ENCODE data around the gene PRKACB. TPM values are rescaled to one million over a fixed set of nuclear protein-coding genes. Genes with fewer than 3 reads are reported as not detected.
"Not testable (repeated sequence)": the region's sequence is repeated elsewhere in the genome, so short reads cannot be mapped to it uniquely, and the experiment has no call there.

Gene PRKACB
- total RNA-seq, 1 donor from 2014 or later: 34.4 TPM

DNA sequence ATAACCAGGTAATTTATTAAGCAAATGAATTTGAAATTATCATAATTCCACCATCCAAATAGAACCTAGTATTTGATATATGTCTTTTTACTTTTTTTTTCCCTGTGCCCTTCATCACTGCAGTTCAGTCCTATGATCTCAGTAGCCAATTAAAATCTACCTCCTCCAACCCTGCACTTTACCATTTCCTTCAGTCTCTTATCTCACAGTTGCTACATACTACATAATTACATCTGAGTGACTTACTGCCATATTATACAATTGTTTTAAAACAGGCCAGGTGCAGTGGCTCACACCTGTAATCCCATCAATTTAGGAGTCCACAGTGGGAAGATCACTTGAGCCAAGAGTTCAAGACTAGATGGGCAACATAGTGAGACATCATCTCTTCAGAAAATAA lies 73.2 kb downstream of the PRKACB start:
- Mint-ChIP-seq H3K27me3 (ENCODE audit: low read depth) (no peaks in the 10 kb centered on the region), H3K4me3 (no peak overlapping the region), H3K9me3 (peaks cover 10% of the 10 kb centered on the region), H3K27ac (ENCODE audit: unreplicated experiment) (no peak overlapping the region), H3K4me1 (no peaks in the 10 kb centered on the region), H3K36me3 (ENCODE audit: low read depth) (peaks cover 36% of the 10 kb centered on the region)
- no peak for DNase-seq (ENCODE audit: low read depth, low spot score)
- TF ChIP-seq, protein P1, sequence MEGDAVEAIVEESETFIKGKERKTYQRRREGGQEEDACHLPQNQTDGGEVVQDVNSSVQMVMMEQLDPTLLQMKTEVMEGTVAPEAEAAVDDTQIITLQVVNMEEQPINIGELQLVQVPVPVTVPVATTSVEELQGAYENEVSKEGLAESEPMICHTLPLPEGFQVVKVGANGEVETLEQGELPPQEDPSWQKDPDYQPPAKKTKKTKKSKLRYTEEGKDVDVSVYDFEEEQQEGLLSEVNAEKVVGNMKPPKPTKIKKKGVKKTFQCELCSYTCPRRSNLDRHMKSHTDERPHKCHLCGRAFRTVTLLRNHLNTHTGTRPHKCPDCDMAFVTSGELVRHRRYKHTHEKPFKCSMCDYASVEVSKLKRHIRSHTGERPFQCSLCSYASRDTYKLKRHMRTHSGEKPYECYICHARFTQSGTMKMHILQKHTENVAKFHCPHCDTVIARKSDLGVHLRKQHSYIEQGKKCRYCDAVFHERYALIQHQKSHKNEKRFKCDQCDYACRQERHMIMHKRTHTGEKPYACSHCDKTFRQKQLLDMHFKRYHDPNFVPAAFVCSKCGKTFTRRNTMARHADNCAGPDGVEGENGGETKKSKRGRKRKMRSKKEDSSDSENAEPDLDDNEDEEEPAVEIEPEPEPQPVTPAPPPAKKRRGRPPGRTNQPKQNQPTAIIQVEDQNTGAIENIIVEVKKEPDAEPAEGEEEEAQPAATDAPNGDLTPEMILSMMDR (conservative IDR thresholded peaks at IDR 0.05): no peak

DNA sequence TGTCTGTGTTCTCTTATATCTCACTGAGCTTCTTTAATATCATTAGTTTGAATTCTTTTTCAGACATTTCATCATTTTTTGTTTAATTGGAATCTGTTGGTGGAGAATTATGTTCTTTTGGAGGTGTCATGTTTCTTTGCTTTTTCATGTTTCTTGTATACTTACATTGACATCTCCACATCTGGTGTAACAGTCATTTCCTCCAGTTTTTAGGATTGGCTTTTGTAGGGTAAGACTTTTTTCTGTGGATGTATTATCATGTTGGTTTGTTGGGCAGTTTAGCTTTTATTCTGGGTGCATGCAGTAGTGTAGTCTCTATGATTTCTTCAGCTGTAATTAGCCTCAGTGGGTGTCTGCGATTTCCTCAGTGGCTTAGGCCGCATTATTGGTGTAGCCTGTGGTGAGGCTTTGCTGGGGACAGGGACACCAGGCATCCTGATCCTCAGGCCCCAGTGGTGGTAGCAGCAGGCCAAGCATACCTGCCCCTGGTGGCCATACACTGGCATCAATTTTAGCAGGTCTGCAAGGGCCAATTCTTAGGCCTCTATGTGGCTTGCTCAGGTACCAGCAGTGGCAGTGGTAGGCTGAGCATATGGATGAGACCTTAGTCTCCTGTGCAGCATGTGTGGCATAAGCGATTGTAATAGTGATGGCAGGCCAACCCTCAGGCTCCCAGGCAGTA lies 79.8 kb downstream of the PRKACB start:
- no peak for DNase-seq (ENCODE audit: low read depth, low spot score)
- H3K9me3 Mint-ChIP-seq: peaks cover 17% of the 10 kb centered on the region

DNA sequence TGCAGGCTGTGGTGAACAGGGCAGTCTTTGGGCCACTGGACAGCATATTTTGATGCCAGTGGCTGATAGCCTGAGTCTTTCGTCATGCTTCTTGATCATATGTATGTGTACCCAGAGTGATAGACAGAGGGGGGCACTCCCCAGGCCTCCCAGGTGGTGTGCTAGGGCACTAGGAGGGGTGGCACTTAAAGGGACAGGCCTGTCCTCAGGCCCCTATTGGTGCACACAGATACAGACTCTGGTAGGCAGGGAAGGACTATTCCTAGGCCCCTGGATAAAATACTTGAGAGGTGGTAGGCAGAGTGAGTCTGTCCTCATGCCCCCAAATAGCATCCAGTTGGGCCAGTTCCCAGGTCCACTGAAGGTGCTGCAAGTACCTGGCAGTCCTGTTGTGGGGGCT lies 80.8 kb downstream of the PRKACB start:
- Mint-ChIP-seq H3K9me3 (peaks cover 13% of the 10 kb centered on the region), H3K27ac (ENCODE audit: unreplicated experiment) (no peak overlapping the region), H3K36me3 (ENCODE audit: low read depth) (peaks cover 33% of the 10 kb centered on the region), H3K4me3 (no peak overlapping the region), H3K4me1 (no peaks in the 10 kb centered on the region), H3K27me3 (ENCODE audit: low read depth) (no peaks in the 10 kb centered on the region)
- DNase-seq (ENCODE audit: low read depth, low spot score): no peak
- TF ChIP-seq, protein P1 (conservative IDR thresholded peaks at IDR 0.05): no peak

More for the DNA sequence above, 79.8 kb downstream of the PRKACB start:
- Mint-ChIP-seq H3K27me3 (ENCODE audit: low read depth) (no peaks in the 10 kb centered on the region), H3K36me3 (ENCODE audit: low read depth) (peaks cover 38% of the 10 kb centered on the region), H3K4me1 (no peaks in the 10 kb centered on the region), H3K27ac (ENCODE audit: unreplicated experiment) (no peak overlapping the region), H3K4me3 (no peak overlapping the region)
- TF ChIP-seq, protein P1 (conservative IDR thresholded peaks at IDR 0.05): no peak

DNA sequence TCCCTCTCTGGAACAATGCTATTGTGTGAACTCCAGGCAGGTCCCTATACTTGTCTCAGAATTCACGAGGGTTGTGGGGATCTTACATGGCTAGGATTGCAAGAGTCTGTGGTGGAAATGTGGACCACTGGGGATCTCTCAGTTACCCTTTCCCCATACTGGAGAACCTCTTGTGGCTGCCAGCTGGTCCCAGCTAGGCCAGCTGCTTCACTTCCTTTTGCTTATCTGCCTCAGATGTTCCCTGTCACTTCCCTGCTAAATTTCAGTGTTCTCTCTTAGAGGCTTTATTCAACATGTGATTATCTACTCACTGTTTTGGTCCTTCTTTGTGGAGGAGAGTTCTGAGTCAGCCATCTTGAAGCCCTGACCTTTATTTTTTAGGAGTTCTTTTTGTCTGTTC lies 81.6 kb downstream of the PRKACB start:
- no peak for DNase-seq (ENCODE audit: low read depth, low spot score)
- H3K4me3 Mint-ChIP-seq: no peak overlapping the region
- H3K27ac Mint-ChIP-seq (ENCODE audit: unreplicated experiment): peak overlapping the region; percentile 71
- H3K36me3 Mint-ChIP-seq (ENCODE audit: low read depth): peaks cover 28% of the 10 kb centered on the region
- peaks cover 9% of the 10 kb centered on the region for H3K9me3 Mint-ChIP-seq
- no peaks in the 10 kb centered on the region for H3K4me1 Mint-ChIP-seq
- TF ChIP-seq, protein P1 (conservative IDR thresholded peaks at IDR 0.05): no peak
- no peaks in the 10 kb centered on the region for H3K27me3 Mint-ChIP-seq (ENCODE audit: low read depth)

DNA sequence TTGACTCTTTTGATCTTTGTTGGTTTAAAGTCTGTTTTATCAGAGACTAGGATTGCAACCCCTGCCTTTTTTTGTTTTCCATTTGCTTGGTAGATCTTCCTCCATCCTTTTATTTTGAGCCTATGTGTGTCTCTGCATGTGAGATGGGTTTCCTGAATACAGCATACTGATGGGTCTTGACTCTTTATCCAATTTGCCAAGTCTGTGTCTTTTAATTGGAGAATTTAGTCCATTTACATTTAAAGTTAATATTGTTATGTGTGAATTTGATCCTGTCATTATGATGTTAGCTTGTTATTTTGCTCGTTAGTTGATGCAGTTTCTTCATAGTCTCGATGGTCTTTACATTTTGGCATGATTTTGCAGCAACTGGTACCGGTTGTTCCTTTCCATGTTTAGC lies 88.6 kb downstream of the PRKACB start:
- H3K36me3 Mint-ChIP-seq (ENCODE audit: low read depth): peaks cover 25% of the 10 kb centered on the region
- not testable (repeated sequence) for H3K27ac Mint-ChIP-seq (ENCODE audit: unreplicated experiment); DNase-seq (ENCODE audit: low read depth, low spot score); H3K4me3 Mint-ChIP-seq; H3K27me3 Mint-ChIP-seq (ENCODE audit: low read depth); H3K9me3 Mint-ChIP-seq; H3K4me1 Mint-ChIP-seq

DNA sequence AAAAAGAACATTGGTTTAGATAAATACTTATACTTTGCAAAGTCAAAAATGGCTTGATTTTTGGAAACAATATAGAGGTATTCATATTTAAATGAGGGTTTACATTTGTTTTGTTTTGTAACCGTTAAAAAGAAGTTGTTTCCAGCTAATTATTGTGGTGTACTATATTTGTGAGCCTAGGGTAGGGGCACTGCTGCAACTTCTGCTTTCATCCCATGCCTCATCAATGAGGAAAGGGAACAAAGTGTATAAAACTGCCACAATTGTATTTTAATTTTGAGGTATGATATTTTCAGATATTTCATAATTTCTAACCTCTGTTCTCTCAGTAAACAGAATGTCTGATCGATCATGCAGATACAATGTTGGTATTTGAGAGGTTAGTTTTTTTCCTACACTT lies 92.2 kb downstream of the PRKACB start:
- Mint-ChIP-seq H3K36me3 (ENCODE audit: low read depth) (peaks cover 43% of the 10 kb centered on the region), H3K4me3 (no peak overlapping the region), H3K27me3 (ENCODE audit: low read depth) (no peaks in the 10 kb centered on the region), H3K27ac (ENCODE audit: unreplicated experiment) (no peak overlapping the region), H3K9me3 (peaks cover 8% of the 10 kb centered on the region), H3K4me1 (no peaks in the 10 kb centered on the region)
- TF ChIP-seq, protein P1 (conservative IDR thresholded peaks at IDR 0.05): no peak
- no peak for DNase-seq (ENCODE audit: low read depth, low spot score)

Data from neural crest cell (in vitro differentiated cells).